Adipocyte (in vitro differentiated cells): ENCODE measurements around the gene HEPN1.

Experiments
- DNase-seq: peaks from one replicate; pipeline ENCODE4 v3.0.0-alpha.2; 2015; ENCODE audit warnings: low read depth
- H3K27me3 ChIP-seq: replicated peaks from 2 replicates; pipeline ENCODE4 v1.7.0; 2013; ENCODE audit warnings: mild to moderate bottlenecking, low read length, moderate library complexity; ENCODE audit not compliant: control insufficient read depth, insufficient read depth
- H3K36me3 ChIP-seq: 2 replicates; pipeline ENCODE4 v1.7.0; 2013; ENCODE audit warnings: low read length, mild to moderate bottlenecking, moderate library complexity; ENCODE audit not compliant: control insufficient read depth, insufficient read depth, severe bottlenecking
- H3K4me1 ChIP-seq: 2 replicates; pipeline ENCODE4 v1.7.0; 2013; ENCODE audit warnings: mild to moderate bottlenecking, low read length, moderate library complexity; ENCODE audit not compliant: control insufficient read depth, insufficient read depth
- H3K4me3 ChIP-seq: 2 replicates; pipeline ENCODE4 v1.7.0; 2013; ENCODE audit warnings: mild to moderate bottlenecking, low read length, moderate library complexity
- H3K9ac ChIP-seq: 2 replicates; pipeline ENCODE4 v1.7.0; 2013; ENCODE audit warnings: mild to moderate bottlenecking, low read length, moderate library complexity
- H3K9me3 ChIP-seq: 2 replicates; pipeline ENCODE4 v1.7.0; 2013; ENCODE audit warnings: mild to moderate bottlenecking, low read length, moderate library complexity; ENCODE audit not compliant: control insufficient read depth

HEPN1 gene

DNA sequence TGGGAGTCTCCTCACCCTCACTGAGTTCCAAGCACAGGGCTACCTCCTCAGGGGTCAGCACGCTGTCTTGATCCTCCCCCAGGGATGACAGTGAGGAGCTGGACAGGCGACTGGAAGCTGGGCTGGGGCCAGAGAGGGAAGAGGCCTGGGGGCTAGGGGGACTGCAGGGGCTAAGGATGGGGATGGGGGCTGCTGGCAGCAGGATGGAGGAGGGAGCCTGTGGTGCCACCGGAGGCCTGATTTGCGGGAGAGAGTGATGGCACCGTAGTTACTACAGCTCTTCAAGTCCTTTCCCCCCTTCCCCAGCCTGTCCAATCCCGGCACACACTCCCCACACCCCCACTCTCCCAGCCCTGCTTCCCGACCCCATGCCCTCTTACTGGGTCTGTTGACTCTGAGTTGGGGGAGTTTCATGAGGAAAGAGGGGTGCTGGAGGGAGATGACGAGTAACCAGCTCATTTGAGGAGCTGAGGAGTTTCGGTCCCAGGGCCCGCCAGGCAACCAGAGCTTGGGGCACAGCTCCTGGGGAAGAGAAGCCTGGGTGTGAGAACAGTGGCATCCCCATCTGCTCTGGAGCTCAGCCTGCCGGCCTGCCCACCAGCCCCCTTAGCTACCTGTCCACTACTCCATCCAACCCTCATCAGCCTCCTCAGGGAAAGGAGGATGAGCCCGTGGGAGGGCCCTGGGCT lies 31.9 kb upstream of the HEPN1 start:
- no peaks in the 10 kb centered on the region for H3K27me3 ChIP-seq
- DNase-seq, result no peak
- no peaks in the 10 kb centered on the region for H3K36me3 ChIP-seq
- H3K9ac ChIP-seq, result no peak overlapping the region
- peaks cover 25% of the 10 kb centered on the region for H3K4me1 ChIP-seq
- no peak overlapping the region for H3K4me3 ChIP-seq
- H3K9me3 ChIP-seq, result no peaks in the 10 kb centered on the region

DNA sequence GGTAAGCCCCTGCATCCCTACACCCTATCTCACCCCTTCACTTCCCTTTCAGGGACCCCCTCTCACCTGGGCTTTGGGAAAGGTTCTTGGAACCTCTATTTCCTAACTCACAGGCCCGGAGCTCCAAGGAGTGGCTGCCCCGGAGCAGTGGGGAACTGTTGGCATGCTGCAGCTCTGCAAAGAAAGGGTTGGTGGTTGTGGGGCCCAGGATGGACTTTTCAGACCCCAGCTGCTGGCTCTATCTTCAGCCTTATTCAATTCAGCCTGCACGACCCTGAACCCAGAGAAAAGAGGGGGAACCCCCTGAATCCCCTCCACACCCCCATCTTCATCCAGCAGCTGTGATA lies 31.4 kb upstream of the HEPN1 start:
- Histone ChIP-seq H3K9ac (no peak overlapping the region), H3K4me3 (no peak overlapping the region), H3K27me3 (no peaks in the 10 kb centered on the region), H3K4me1 (peaks cover 20% of the 10 kb centered on the region), H3K9me3 (no peaks in the 10 kb centered on the region), H3K36me3 (no peaks in the 10 kb centered on the region)
- DNase-seq, result no peak

- Histone ChIP-seq H3K27me3 (no peaks in the 10 kb centered on the region), H3K9ac (no peak overlapping the region), H3K36me3 (no peaks in the 10 kb centered on the region), H3K4me1 (peaks cover 20% of the 10 kb centered on the region), H3K4me3 (no peak overlapping the region), H3K9me3 (no peaks in the 10 kb centered on the region)
- DNase-seq, result no peak
Measured at GRCh38 chr11:124889191-124890091, 29.6 kb upstream of the HEPN1 start.

GRCh38 chr11:124890151-124890550 lies 28.9 kb upstream of the HEPN1 start:
- no peak overlapping the region for H3K9ac ChIP-seq
- DNase-seq, result no peak
- no peaks in the 10 kb centered on the region for H3K36me3 ChIP-seq
- H3K4me1 ChIP-seq, result peaks cover 23% of the 10 kb centered on the region
- no peaks in the 10 kb centered on the region for H3K9me3 ChIP-seq
- H3K4me3 ChIP-seq, result no peak overlapping the region
- no peaks in the 10 kb centered on the region for H3K27me3 ChIP-seq

DNA sequence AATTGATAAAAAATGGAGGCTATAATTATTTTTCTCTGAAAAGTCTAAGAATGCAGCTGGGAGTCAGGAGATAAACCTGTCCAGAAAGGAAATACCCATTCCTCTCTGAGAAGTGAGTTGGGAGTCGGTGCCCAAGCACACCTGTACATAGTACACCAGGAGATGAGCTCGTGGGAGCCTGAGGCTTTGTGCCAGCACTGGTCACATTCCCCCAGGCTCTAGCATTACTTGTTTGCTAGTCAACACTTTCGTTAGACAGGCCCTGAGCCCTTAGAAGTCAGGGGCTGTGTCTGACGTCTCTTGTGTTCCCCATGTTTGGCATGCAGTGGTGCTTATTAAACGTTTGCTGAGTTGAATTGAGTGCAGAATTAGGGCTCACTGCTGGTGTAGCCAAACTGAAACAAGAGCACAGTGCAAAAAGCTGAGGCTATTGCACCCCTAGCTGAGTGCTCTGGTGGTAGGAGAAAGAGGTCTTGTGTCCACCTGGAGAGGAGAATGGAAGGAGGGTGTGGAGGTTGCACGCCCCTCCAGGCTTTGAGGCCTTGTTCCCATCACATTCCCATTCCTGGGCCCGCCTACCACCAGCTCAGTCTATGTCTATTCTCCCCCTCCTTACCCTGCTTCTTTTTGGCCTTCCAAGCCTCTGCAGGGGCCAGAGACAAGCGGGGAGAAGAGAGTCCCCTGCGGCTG lies 28.2 kb upstream of the HEPN1 start:
- H3K9ac ChIP-seq, result no peak overlapping the region
- no peak for DNase-seq
- H3K4me1 ChIP-seq, result peaks cover 23% of the 10 kb centered on the region
- no peak overlapping the region for H3K4me3 ChIP-seq
- H3K36me3 ChIP-seq, result no peaks in the 10 kb centered on the region
- no peaks in the 10 kb centered on the region for H3K9me3 ChIP-seq
- H3K27me3 ChIP-seq, result no peaks in the 10 kb centered on the region

DNA sequence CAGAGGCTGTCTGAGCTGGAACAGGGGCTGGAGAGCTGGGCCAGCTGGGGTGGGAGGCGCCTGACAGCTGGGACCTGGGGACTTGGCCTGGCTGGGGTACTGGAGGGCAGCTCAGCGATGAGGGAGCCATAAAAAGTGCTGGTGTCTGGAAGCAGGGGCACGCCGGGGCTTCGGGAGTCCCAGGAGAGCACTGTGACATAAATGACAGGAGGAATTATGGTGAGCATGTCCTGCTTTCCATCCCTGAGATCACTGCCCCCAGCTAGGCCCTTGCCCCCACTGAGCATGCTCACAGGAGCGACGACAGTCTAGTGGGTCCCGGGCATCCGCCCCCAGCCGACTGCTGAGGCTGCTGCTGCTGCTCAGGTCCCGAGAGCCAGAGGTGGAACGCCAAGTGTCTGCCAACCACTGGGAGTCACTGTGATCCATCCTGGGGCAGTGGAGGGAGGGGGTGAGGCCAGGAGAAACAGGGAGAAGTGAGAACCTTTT lies 27.6 kb upstream of the HEPN1 start:
- Histone ChIP-seq H3K36me3 (no peaks in the 10 kb centered on the region), H3K27me3 (no peaks in the 10 kb centered on the region), H3K9ac (no peak overlapping the region), H3K9me3 (no peaks in the 10 kb centered on the region), H3K4me3 (no peak overlapping the region), H3K4me1 (peaks cover 23% of the 10 kb centered on the region)
- no peak for DNase-seq

DNA sequence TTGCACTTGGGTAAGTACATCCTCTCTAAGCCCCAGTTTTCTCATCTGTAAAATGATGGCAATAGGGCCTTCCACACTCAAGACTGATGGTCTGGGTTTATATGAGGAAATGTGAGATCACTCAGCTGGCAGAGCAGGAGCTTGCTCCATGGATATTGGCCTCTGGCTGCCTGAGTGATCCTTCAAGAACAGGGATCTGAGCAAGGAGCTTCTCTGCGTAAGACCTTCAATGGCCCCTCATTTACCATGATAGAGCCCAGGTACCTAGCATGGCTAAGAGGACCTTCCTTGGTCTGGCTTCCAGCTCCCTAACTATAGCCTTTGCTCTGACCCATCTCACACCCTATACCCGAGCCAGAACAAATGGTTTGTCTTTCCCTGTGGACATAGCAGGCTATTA lies 26.9 kb upstream of the HEPN1 start:
- no peak overlapping the region for H3K4me3 ChIP-seq
- no peak overlapping the region for H3K9ac ChIP-seq
- no peaks in the 10 kb centered on the region for H3K9me3 ChIP-seq
- DNase-seq, result no peak
- H3K27me3 ChIP-seq, result no peaks in the 10 kb centered on the region
- peaks cover 28% of the 10 kb centered on the region for H3K4me1 ChIP-seq
- no peaks in the 10 kb centered on the region for H3K36me3 ChIP-seq

DNA sequence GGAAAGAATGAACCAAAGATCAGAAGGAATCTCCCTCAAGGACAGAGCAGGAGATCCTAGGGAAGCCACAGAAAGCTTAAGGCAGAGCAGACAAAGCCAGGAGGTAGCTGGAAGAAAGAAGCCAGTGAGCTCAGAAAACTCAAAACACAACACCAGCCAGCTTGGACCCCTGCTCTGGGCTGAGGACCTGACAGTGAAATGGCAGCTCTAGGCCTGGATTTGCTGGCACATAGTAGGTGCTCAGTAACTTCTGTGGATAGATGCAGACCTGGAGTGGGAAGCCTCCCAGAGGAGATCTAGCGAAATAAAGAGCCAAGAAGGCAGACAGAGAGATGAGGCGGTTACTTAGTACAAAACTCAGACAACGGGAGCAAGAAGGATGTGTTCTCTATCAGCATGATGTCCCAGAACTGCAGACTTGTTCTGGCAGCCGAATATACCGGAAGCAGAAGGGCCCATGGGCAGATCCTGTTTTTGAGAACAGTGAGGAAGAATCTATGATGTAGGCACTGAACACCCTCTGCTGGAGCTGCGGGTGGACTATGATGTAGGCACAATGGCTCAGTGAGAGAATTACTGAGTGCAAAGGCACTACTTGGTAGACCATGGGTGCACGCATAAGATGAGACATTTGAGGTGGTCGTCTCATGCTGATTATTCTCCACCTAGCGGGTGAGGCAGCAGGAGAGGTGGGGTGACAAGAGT lies 26.1 kb upstream of the HEPN1 start:
- H3K9me3 ChIP-seq, result no peaks in the 10 kb centered on the region
- no peak overlapping the region for H3K4me3 ChIP-seq
- DNase-seq, result no peak
- H3K9ac ChIP-seq, result no peak overlapping the region
- no peaks in the 10 kb centered on the region for H3K27me3 ChIP-seq
- H3K4me1 ChIP-seq, result peaks cover 35% of the 10 kb centered on the region
- no peaks in the 10 kb centered on the region for H3K36me3 ChIP-seq

GRCh38 chr11:124893781-124894401 lies 25.2 kb upstream of the HEPN1 start:
- no peak for DNase-seq

GRCh38 chr11:124894606-124895430 lies 24.2 kb upstream of the HEPN1 start:
- peak; percentile 17 for DNase-seq
- peaks cover 38% of the 10 kb centered on the region for H3K4me1 ChIP-seq
- no peak overlapping the region for H3K4me3 ChIP-seq
- no peaks in the 10 kb centered on the region for H3K9me3 ChIP-seq
- H3K27me3 ChIP-seq, result no peaks in the 10 kb centered on the region
- no peaks in the 10 kb centered on the region for H3K36me3 ChIP-seq
- no peak overlapping the region for H3K9ac ChIP-seq

More at GRCh38 chr11:124893781-124894401, 25.2 kb upstream of the HEPN1 start:
- Histone ChIP-seq H3K4me3 (no peak overlapping the region), H3K4me1 (peaks cover 35% of the 10 kb centered on the region), H3K36me3 (no peaks in the 10 kb centered on the region), H3K9me3 (no peaks in the 10 kb centered on the region), H3K9ac (no peak overlapping the region), H3K27me3 (no peaks in the 10 kb centered on the region)
